ENCODE measurements around the gene AP4S1. TPM values are rescaled to one million over a fixed set of nuclear protein-coding genes. Genes with fewer than 3 reads are reported as not detected.

The AP4S1 gene
- total and polyA plus RNA-seq, 2 of the 8 experiments (the other 6 are each of a cell fraction or from before 2014, with no cell fraction given), result 2.8 to 9.9 TPM

DNA sequence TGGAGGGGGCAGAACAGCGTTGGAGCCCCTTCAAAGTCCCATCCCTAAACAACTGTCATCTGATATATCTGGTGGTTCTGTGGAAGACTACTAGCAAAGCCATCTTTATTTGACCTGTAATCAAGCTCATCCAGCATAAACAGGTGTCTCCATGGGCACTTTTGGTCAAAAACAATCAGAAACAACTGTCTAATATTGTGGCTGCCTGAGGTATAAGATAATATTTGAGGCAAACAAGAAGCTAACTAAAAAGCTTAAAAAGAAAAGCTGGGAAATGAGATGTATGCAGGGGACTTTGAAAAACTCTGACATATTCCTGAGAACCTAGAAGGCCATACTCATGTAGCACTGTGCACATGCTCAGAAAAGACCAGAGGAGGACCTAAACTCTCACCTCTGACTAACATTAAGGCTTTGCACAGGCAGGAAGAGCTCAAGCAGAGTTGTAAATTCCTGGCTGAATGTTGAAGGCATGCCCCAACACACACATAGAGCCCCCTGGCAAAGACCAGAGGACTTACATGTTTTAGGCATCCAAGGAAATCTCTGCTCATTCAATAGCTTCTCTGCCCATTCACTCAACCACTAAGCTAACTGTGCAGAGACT lies 27.2 kb upstream of the AP4S1 start:
- Histone ChIP-seq H2BK15ac (ENCODE audit: low read length) (no peak overlapping the region), H4K91ac (replicated peaks; ENCODE audit: insufficient read length, low read length) (no peak overlapping the region), H4K20me1 (replicated peaks in 1 of 2; ENCODE audit: control insufficient read depth in 1 of 2, insufficient read depth in 2 of 2, low read length in 2 of 2) (peaks cover 12 to 18% of the 10 kb centered on the region in 2 experiments), H3K23me2 (ENCODE audit: low read depth, low read length) (no peaks in the 10 kb centered on the region), H4K5ac (ENCODE audit: insufficient read length, low read depth, low read length) (peak overlapping the region; percentile 6), H3K4me2 (ENCODE audit: insufficient read depth in 1 of 2, low read depth in 2 of 2, low read length in 2 of 2) (peak overlapping the region in 1 of 2 experiments; percentile 54; a peak in 2 of 4 replicates), H3K4ac (replicated peaks; ENCODE audit: insufficient read length, low read depth, low read length) (no peak overlapping the region), H3K18ac (ENCODE audit: extremely low read depth, low read length) (no peak overlapping the region; the same call in 1 of the 2 replicates), H3K27me3 (replicated peaks in 1 of 4; ENCODE audit: control insufficient read depth in 3 of 4, extremely low read depth in 1 of 4, insufficient read depth in 3 of 4, low read length in 3 of 4) (no peaks in the 10 kb centered on the region), H3K14ac (ENCODE audit: insufficient read length) (no peak overlapping the region), H3K36me3 (ENCODE audit: control insufficient read depth in 2 of 4, insufficient read depth in 4 of 4, low read length in 3 of 4) (no peaks in the 10 kb centered on the region; a peak in 1 of 8 replicates), H3K79me2 (ENCODE audit: control insufficient read depth in 1 of 2, insufficient read depth in 2 of 2, low read length in 2 of 2) (peaks cover 9 to 91% of the 10 kb centered on the region in 2 experiments), H3K4me1 (replicated peaks in 1 of 4; ENCODE audit: control insufficient read depth in 3 of 4, insufficient read depth in 4 of 4, low read length in 3 of 4) (peaks cover 6 to 13% (median 9%) of the 10 kb centered on the region in 4 experiments; a peak in 6 of 7 replicates), H3K56ac (replicated peaks; ENCODE audit: insufficient read length, low read depth, low read length) (no peak overlapping the region), H2BK20ac (ENCODE audit: low read length) (no peak overlapping the region), H3K23ac (ENCODE audit: insufficient read length) (no peak overlapping the region), H2BK5ac (ENCODE audit: low read depth, low read length) (no peak overlapping the region), H3K4me3 (ENCODE audit: extremely low read depth in 1 of 4, insufficient read depth in 2 of 4, low read depth in 3 of 4, low read length in 4 of 4) (peak overlapping the region in 1 of 4 experiments; percentile 13; a peak in 2 of 8 replicates), H2AFZ (ENCODE audit: low read length) (no peak overlapping the region), H2BK12ac (ENCODE audit: low read depth, low read length) (no peak overlapping the region), H3K9ac (replicated peaks in 1 of 4; ENCODE audit: extremely low read depth in 1 of 4, low read depth in 3 of 4, low read length in 3 of 4) (no peak overlapping the region), H2AK5ac (ENCODE audit: low read depth, low read length) (no peak overlapping the region), H3K79me1 (ENCODE audit: low read depth, low read length) (no peaks in the 10 kb centered on the region), H4K8ac (ENCODE audit: extremely low read depth, insufficient read depth, low read length) (no peak overlapping the region), H3K27ac (ENCODE audit: low read depth, low read length) (no peak overlapping the region; the same call in 1 of the 2 replicates), H3K9me3 (ENCODE audit: insufficient read depth in 2 of 2, low read depth in 1 of 2, low read length in 1 of 2) (peaks cover 0 to 3% of the 10 kb centered on the region in 2 experiments; a peak in 1 of 4 replicates), H2BK120ac (replicated peaks; ENCODE audit: low read depth, low read length) (no peak overlapping the region)
- DNase-seq (ENCODE audit: low read depth in 1 of 2, low spot score in 2 of 2) (no peak), FAIRE-seq (no peak)
- ChIA-PET CTCF (ENCODE audit: partially characterized antibody) (interaction anchor here (0.6 to 1.9 kb wide), 5 partner anchors 14 to 142 kb away, joined by 3 to 7 read pairs (median 5); no protein-coding TSS in a partner anchor), POLR2A (ENCODE audit: partially characterized antibody) (interaction anchor here (0.6 to 1.5 kb wide), 4 partner anchors 10 to 62 kb away, joined by 3 to 5 read pairs (median 4); partner anchors contain the start of gene STRN3)
- no peak for TF ChIP-seq GABPA (IDR thresholded peaks at IDR 0.05; ENCODE audit: borderline replicate concordance, insufficient read depth, low read length)
- TF ChIP-seq TAF1 (IDR thresholded peaks at IDR 0.05; ENCODE audit: low read depth, low read length), result no peak
- no peak for TF ChIP-seq TAF7 (optimal IDR thresholded peaks at IDR 0.05; ENCODE audit: borderline replicate concordance, low read depth, low read length)
- TF ChIP-seq TCF12 (IDR thresholded peaks at IDR 0.05; ENCODE audit: low read depth, low read length), result no peak
- no peak for TF ChIP-seq RBBP5 (IDR thresholded peaks at IDR 0.05; ENCODE audit: borderline replicate concordance, low read depth, low read length)
- TF ChIP-seq NANOG (IDR thresholded peaks at IDR 0.05; ENCODE audit: insufficient read depth, low read depth, low read length, poor library complexity, severe bottlenecking), result no peak
- no peak for TF ChIP-seq POLR2A (IDR thresholded peaks at IDR 0.05; ENCODE audit: control extremely low read depth in 1 of 2, low read depth in 2 of 2, low read length in 2 of 2)
- no peak for TF ChIP-seq NRF1 (IDR thresholded peaks at IDR 0.05; ENCODE audit: low read depth, low read length)
- 80% methylated on average over 1 of the region's 1 CpG; no CpG with 5 or more reads in 1 of the 2 experiments for WGBS, 2 experiments (ENCODE audit: extremely low coverage in 1 of 2, insufficient coverage in 1 of 2, insufficient read length in 1 of 2, insufficient replicate concordance in 2 of 2, low coverage in 1 of 2, low lambda C conversion rate in 2 of 2, missing lambda C conversion rate in 1 of 2)
